SK-N-SH (cell line): Measurements from ENCODE around the gene BRI3BP.
"Not testable (repeated sequence)": the region's sequence is repeated elsewhere in the genome, so short reads cannot be mapped to it uniquely, and the experiment has no call there.

Source experiments
- CHD2 ChIP-seq: fragments of 150-350 bp; IDR thresholded peaks from 2 replicates; pipeline ENCODE4 v1.6.1; 2018; ENCODE audit warnings: low read length; ENCODE audit not compliant: partially characterized antibody
- CTCF ChIP-seq: fragments of 200-600 bp; sonication (generic); IDR thresholded peaks from 2 replicates; pipeline ENCODE4 v1.6.1; 2017; ENCODE audit warnings: antibody characterized with exemption, mild to moderate bottlenecking, moderate library complexity
- EP300 ChIP-seq, 2 experiments: IDR thresholded peaks; 2 replicates each; pipeline versions ENCODE4 v1.4.0 to v1.6.1; 2012; ENCODE audit warnings: borderline replicate concordance in 1 of 2, low read depth in 1 of 2, low read length in 1 of 2
- EZH2phosphoT487 ChIP-seq: fragments of 200-600 bp; sonication (generic); IDR thresholded peaks from 2 replicates; pipeline ENCODE4 v1.6.1; 2017; ENCODE audit warnings: low read depth, mixed run types, mild to moderate bottlenecking, antibody characterized with exemption, moderate library complexity, borderline replicate concordance
- MAX ChIP-seq: IDR thresholded peaks from 2 replicates; pipeline ENCODE4 v1.4.0; 2012; ENCODE audit warnings: low read depth
- RFX5 ChIP-seq: IDR thresholded peaks from 2 replicates; pipeline ENCODE4 v1.6.1; 2012; ENCODE audit warnings: mild to moderate bottlenecking, improper control_type of control experiment, low read length
- SIN3A ChIP-seq: IDR thresholded peaks from 2 replicates; pipeline ENCODE4 v1.6.1; 2012; ENCODE audit warnings: low read depth, mild to moderate bottlenecking, low read length, moderate library complexity, borderline replicate concordance
- SMC3 ChIP-seq: IDR thresholded peaks from 2 replicates; pipeline ENCODE4 v1.6.1; 2012; ENCODE audit warnings: low read depth, low read length, improper control_type of control experiment
- TAF1 ChIP-seq: IDR thresholded peaks from 2 replicates; pipeline ENCODE4 v1.6.1; 2012; ENCODE audit warnings: low read depth, mild to moderate bottlenecking, low read length, moderate library complexity, borderline replicate concordance
- TEAD4 ChIP-seq: IDR thresholded peaks from 2 replicates; pipeline ENCODE4 v1.4.0; 2012; ENCODE audit warnings: mild to moderate bottlenecking, borderline replicate concordance; ENCODE audit not compliant: insufficient read depth
- YY1 ChIP-seq: IDR thresholded peaks from 2 replicates; pipeline ENCODE4 v1.4.0; 2012; ENCODE audit warnings: low read depth, mild to moderate bottlenecking
- TF ChIP-seq, protein P1 (sequence below): fragments of 150-350 bp; IDR thresholded peaks from 2 replicates; pipeline ENCODE4 v1.6.1; 2017; ENCODE audit warnings: antibody characterized with exemption, low read length, low read depth, borderline replicate concordance
- TF ChIP-seq, protein P2 (sequence below): IDR thresholded peaks from 2 replicates; pipeline ENCODE4 v1.4.0; 2012; ENCODE audit warnings: low read depth, borderline replicate concordance
- TF ChIP-seq, protein P3 (sequence below): IDR thresholded peaks from 2 replicates; pipeline ENCODE4; 2012

- TF ChIP-seq MAX; CTCF; EP300 (IDR thresholded peaks at IDR 0.05; ENCODE audit: borderline replicate concordance in 1 of 2, low read depth in 1 of 2, low read length in 1 of 2); RFX5; YY1; TEAD4; TAF1; CHD2; SMC3; SIN3A; EZH2phosphoT487: not testable (repeated sequence)
- TF ChIP-seq, protein P1, sequence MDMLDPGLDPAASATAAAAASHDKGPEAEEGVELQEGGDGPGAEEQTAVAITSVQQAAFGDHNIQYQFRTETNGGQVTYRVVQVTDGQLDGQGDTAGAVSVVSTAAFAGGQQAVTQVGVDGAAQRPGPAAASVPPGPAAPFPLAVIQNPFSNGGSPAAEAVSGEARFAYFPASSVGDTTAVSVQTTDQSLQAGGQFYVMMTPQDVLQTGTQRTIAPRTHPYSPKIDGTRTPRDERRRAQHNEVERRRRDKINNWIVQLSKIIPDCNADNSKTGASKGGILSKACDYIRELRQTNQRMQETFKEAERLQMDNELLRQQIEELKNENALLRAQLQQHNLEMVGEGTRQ, result not testable (repeated sequence)
- TF ChIP-seq, protein P2, sequence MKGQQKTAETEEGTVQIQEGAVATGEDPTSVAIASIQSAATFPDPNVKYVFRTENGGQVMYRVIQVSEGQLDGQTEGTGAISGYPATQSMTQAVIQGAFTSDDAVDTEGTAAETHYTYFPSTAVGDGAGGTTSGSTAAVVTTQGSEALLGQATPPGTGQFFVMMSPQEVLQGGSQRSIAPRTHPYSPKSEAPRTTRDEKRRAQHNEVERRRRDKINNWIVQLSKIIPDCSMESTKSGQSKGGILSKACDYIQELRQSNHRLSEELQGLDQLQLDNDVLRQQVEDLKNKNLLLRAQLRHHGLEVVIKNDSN, result not testable (repeated sequence)
- TF ChIP-seq, protein P3, sequence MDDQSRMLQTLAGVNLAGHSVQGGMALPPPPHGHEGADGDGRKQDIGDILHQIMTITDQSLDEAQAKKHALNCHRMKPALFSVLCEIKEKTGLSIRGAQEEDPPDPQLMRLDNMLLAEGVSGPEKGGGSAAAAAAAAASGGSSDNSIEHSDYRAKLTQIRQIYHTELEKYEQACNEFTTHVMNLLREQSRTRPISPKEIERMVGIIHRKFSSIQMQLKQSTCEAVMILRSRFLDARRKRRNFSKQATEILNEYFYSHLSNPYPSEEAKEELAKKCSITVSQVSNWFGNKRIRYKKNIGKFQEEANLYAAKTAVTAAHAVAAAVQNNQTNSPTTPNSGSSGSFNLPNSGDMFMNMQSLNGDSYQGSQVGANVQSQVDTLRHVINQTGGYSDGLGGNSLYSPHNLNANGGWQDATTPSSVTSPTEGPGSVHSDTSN, result not testable (repeated sequence)
Observed at GRCh38 chr12:125074294-125074693, 80.8 kb downstream of the BRI3BP start.
